HepG2 (cell line): ENCODE measurements around the gene DPY30. TPM values are rescaled to one million over a fixed set of nuclear protein-coding genes. Genes with fewer than 3 reads are reported as not detected.
A peak's percentile ranks its signal among the peaks of the same experiment; 100 is the strongest.

Source experiments
- ADNP ChIP-seq: sonication (generic); formaldehyde crosslinking; IDR thresholded peaks from 2 replicates; pipeline ENCODE4 v1.4.0; 2020; ENCODE audit warnings: missing genetic modification reagents
- GPN1 ChIP-seq: sonication (generic); formaldehyde crosslinking; IDR thresholded peaks from 2 replicates; pipeline ENCODE4 v1.5.1; 2020; ENCODE audit warnings: missing genetic modification reagents, borderline replicate concordance
- HOXD1 ChIP-seq: sonication (generic); formaldehyde crosslinking; IDR thresholded peaks from 2 replicates; pipeline ENCODE4 v1.5.0; 2020; ENCODE audit warnings: missing genetic modification reagents
- KDM1A ChIP-seq: IDR thresholded peaks from 2 replicates; pipeline ENCODE4 v1.6.1; 2016; ENCODE audit warnings: missing compliant biosample characterization
- KLF6 ChIP-seq: IDR thresholded peaks from 2 replicates; pipeline ENCODE4 v1.8.0; 2016; ENCODE audit warnings: missing biosample characterization, missing genetic modification reagents
- MED1 ChIP-seq: sonication (generic); formaldehyde crosslinking; IDR thresholded peaks from 2 replicates; pipeline ENCODE4 v1.4.0; 2020; ENCODE audit warnings: missing genetic modification reagents
- MXI1 ChIP-seq: IDR thresholded peaks from 3 replicates; pipeline ENCODE4 v1.6.1; 2012; ENCODE audit warnings: low read depth, low read length, inconsistent platforms, borderline replicate concordance
- NPAS2 ChIP-seq: sonication (generic); formaldehyde crosslinking; IDR thresholded peaks from 2 replicates; pipeline ENCODE4 v1.8.0; 2022; ENCODE audit warnings: mild to moderate bottlenecking, missing genetic modification reagents, borderline replicate concordance
- PCBP2 ChIP-seq: fragments of 200-400 bp; formaldehyde crosslinking; optimal IDR thresholded peaks from 2 replicates; pipeline ENCODE3; 2018; ENCODE audit warnings: low read length, low read depth; ENCODE audit not compliant: poor library complexity, severe bottlenecking
- POLR2AphosphoS2 ChIP-seq: IDR thresholded peaks from 2 replicates; pipeline ENCODE4 v1.6.1; 2011; ENCODE audit warnings: low read depth, low read length, improper control_type of control experiment
- RERE ChIP-seq: IDR thresholded peaks from 2 replicates; pipeline ENCODE4 v1.6.1; 2016; ENCODE audit warnings: low read depth, missing genetic modification reagents, missing compliant biosample characterization
- SP2 ChIP-seq: sonication (generic); formaldehyde crosslinking; IDR thresholded peaks from 2 replicates; pipeline ENCODE4 v1.5.1; 2020; ENCODE audit warnings: mild to moderate bottlenecking, missing genetic modification reagents
- SYNCRIP ChIP-seq: fragments of 200-400 bp; formaldehyde crosslinking; IDR thresholded peaks from 2 replicates; pipeline ENCODE4 v1.6.1; 2018; ENCODE audit warnings: mild to moderate bottlenecking, low read depth, low read length; ENCODE audit not compliant: insufficient read depth
- TIGD3 ChIP-seq: sonication (generic); formaldehyde crosslinking; IDR thresholded peaks from 2 replicates; pipeline ENCODE4 v1.5.1; 2020; ENCODE audit warnings: mild to moderate bottlenecking, missing genetic modification reagents, borderline replicate concordance
- TP53 ChIP-seq: sonication (generic); formaldehyde crosslinking; conservative IDR thresholded peaks from 2 replicates; pipeline ENCODE4 v1.4.0; 2020; ENCODE audit warnings: missing genetic modification reagents
- ZNF10 ChIP-seq: sonication (generic); formaldehyde crosslinking; IDR thresholded peaks from 2 replicates; pipeline ENCODE4 v1.4.0; 2020; ENCODE audit warnings: mild to moderate bottlenecking, low read depth, missing genetic modification reagents, borderline replicate concordance
- ZNF34 ChIP-seq: sonication (generic); formaldehyde crosslinking; IDR thresholded peaks from 2 replicates; pipeline ENCODE4 v1.4.0; 2020; ENCODE audit warnings: mild to moderate bottlenecking, missing genetic modification reagents, borderline replicate concordance
- ZNF530 ChIP-seq: sonication (generic); formaldehyde crosslinking; IDR thresholded peaks from 2 replicates; pipeline ENCODE4 v1.5.0; 2020; ENCODE audit warnings: low read depth, mild to moderate bottlenecking, missing genetic modification reagents
- ZNF749 ChIP-seq: sonication (generic); formaldehyde crosslinking; IDR thresholded peaks from 2 replicates; pipeline ENCODE4 v1.8.0; 2022; ENCODE audit warnings: mild to moderate bottlenecking, missing genetic modification reagents, moderate library complexity, borderline replicate concordance
- polyA plus RNA-seq, 8 experiments: library from polyadenylated mRNA; depleted of rRNA in 3 of 8; stranded (reverse) in 7 of 8; unstranded in 1 of 8; fragments of >200 nt; fragmentation: Illumina TruSeq in 4 of 8; extraction: Trizol in 4 of 8; gene quantifications; 2 replicates each; pipeline versions ENCODE4 v1.2.1 to v1.2.3, GENCODE V29; 2011 to 2016; ENCODE audit warnings: low read depth in 4 of 8, missing spikeins in 1 of 8, mixed read lengths in 1 of 8; ENCODE audit not compliant: insufficient read depth in 1 of 8
- total RNA-seq, 5 experiments: library from RNA; depleted of rRNA; stranded (reverse); fragments of >200 nt; fragmentation: Illumina TruSeq; extraction: Trizol; gene quantifications; 2 replicates each; pipeline ENCODE4 v1.2.3, GENCODE V29; 2016; ENCODE audit warnings: low read depth in 1 of 5
- TF ChIP-seq, protein P1 (sequence below): sonication (generic); formaldehyde crosslinking; IDR thresholded peaks from 2 replicates; pipeline ENCODE4 v1.5.1; 2020; ENCODE audit warnings: mild to moderate bottlenecking, missing genetic modification reagents

Gene DPY30
- total and polyA plus RNA-seq, 2 of the 13 experiments (the other 11 are each of a cell fraction or from before 2014, with no cell fraction given), result 98.1 to 118 TPM

- TF ChIP-seq KDM1A (CRISPR knock-in tag) (no peak; the same call in 1 of the 2 replicates), ZNF530 (CRISPR knock-in tag) (no peak), POLR2AphosphoS2 (no peak), ZNF10 (no peak), ADNP (CRISPR knock-in tag) (peak; percentile 62; the same call in 1 of the 2 replicates), RERE (0 out of 2 replicates have a peak, but pooled peaks have one; percentile 48), HOXD1 (CRISPR knock-in tag) (peak; percentile 85; the same call in 1 of the 2 replicates), KLF6 (peak; percentile 65; the same call in 1 of the 2 replicates), SYNCRIP (no peak), TIGD3 (CRISPR knock-in tag) (no peak), ZNF749 (CRISPR knock-in tag) (no peak), ZNF34 (CRISPR knock-in tag) (no peak), PCBP2 (no peak), MED1 (CRISPR knock-in tag) (peak; percentile 87), TP53 (CRISPR knock-in tag) (peak; percentile 63), GPN1 (CRISPR knock-in tag) (no peak), SP2 (CRISPR knock-in tag) (no peak), NPAS2 (CRISPR knock-in tag) (no peak), MXI1 (peak; percentile 94)
- TF ChIP-seq, protein P1, sequence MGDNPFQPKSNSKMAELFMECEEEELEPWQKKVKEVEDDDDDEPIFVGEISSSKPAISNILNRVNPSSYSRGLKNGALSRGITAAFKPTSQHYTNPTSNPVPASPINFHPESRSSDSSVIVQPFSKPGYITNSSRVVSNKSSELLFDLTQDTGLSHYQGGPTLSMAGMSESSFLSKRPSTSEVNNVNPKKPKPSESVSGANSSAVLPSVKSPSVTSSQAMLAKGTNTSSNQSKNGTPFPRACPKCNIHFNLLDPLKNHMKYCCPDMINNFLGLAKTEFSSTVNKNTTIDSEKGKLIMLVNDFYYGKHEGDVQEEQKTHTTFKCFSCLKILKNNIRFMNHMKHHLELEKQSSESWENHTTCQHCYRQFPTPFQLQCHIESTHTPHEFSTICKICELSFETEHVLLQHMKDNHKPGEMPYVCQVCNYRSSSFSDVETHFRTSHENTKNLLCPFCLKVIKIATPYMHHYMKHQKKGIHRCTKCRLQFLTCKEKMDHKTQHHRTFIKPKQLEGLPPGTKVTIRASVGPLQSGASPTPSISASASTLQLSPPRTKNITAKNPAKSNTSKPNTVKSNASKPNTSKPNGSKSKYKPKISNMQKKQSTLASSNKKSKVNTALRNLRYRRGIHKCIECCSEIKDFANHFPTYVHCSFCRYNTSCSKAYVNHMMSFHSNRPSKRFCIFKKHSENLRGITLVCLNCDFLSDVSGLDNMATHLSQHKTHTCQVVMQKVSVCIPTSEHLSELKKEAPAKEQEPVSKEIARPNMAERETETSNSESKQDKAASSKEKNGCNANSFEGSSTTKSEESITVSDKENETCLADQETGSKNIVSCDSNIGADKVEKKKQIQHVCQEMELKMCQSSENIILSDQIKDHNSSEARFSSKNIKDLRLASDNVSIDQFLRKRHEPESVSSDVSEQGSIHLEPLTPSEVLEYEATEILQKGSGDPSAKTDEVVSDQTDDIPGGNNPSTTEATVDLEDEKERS (CRISPR knock-in tag), result peak; percentile 96
Measured at GRCh38 chr2:32063310-32064020, 23.9 kb upstream of the DPY30 start, which contains the start of gene SPAST (continued).
